IMR-90 (cell line): ENCODE measurements around the gene LYZ.

Experiments
- FOS ChIP-seq: fragments of 150-350 bp; IDR thresholded peaks from 2 replicates; pipeline ENCODE4 v1.6.1; 2016; ENCODE audit warnings: low read depth, low read length
- MAZ ChIP-seq: IDR thresholded peaks from 2 replicates; pipeline ENCODE4 v1.6.1; 2012; ENCODE audit warnings: low read depth, mild to moderate bottlenecking, low read length, improper control_type of control experiment, moderate library complexity, borderline replicate concordance

GRCh38 chr12:69304284-69304683 is 43.9 kb upstream of the LYZ start:
- TF ChIP-seq FOS = no peak
- no peak for TF ChIP-seq MAZ
